ENCODE data around the gene LRMDA. TPM values are rescaled to one million over a fixed set of nuclear protein-coding genes. Genes with fewer than 3 reads are reported as not detected.
A peak's percentile ranks its signal among the peaks of the same experiment; 100 is the strongest.

LRMDA gene
- total and polyA plus RNA-seq, 4 donors = 12.1 to 40.8 (median 21.6) TPM

- no peak overlapping the region for H3K4me3 ChIP-seq
- no peak overlapping the region for H3K9ac ChIP-seq (ENCODE audit: insufficient read depth in 1 of 2, low read length in 2 of 2)
- ATAC-seq (ENCODE audit: insufficient read depth, low FRiP score) (no peak), DNase-seq (peak in 2 of 3 donors; percentile 50 to 72)
- 82 to 85% methylated on average over 12 of the region's 12 CpGs for WGBS, 2 donors
- H3K9me3 ChIP-seq (ENCODE audit: control insufficient read depth in 4 of 4, insufficient read depth in 3 of 4, low read length in 3 of 4) = no peaks in the 10 kb centered on the region
- H3K27ac ChIP-seq (ENCODE audit: low read depth in 1 of 2, low read length in 1 of 2) = no peak overlapping the region
- H3K27me3 ChIP-seq (ENCODE audit: control insufficient read depth in 3 of 3, insufficient read depth in 3 of 3, low read length in 2 of 3) = no peaks in the 10 kb centered on the region
- no peaks in the 10 kb centered on the region for H3K36me3 ChIP-seq (ENCODE audit: control insufficient read depth in 4 of 4, insufficient read depth in 4 of 4, low read length in 4 of 4)
- peaks cover 0 to 40% (median 0%) of the 10 kb centered on the region in 5 donors for H3K4me1 ChIP-seq (ENCODE audit: control insufficient read depth in 5 of 5, insufficient read depth in 5 of 5, low read length in 5 of 5)
- no peak for TF ChIP-seq CTCF (IDR thresholded peaks at IDR 0.05; ENCODE audit: control extremely low read depth, extremely low read depth)
These were observed 729.2 kb downstream of the LRMDA start for GRCh38 chr10:76160446-76161300.

DNA sequence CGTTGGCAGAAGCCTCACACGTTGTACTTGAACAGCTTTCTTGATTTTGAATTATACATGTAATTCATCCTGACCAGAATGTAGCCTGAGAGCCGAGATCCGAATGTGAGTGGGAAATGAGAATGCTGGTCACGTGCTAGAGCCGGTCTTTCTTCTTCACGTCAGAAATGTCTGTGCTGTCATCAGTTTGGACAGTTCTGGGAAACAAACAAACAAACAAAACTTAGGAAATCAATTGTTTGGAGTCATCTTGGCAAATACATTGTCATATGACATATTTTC lies 729.8 kb downstream of the LRMDA start:
- Histone ChIP-seq H3K9me3 (ENCODE audit: control insufficient read depth in 4 of 4, insufficient read depth in 3 of 4, low read length in 3 of 4) (no peaks in the 10 kb centered on the region), H3K9ac (ENCODE audit: insufficient read depth in 1 of 2, low read length in 2 of 2) (no peak overlapping the region), H3K27ac (ENCODE audit: low read depth in 1 of 2, low read length in 1 of 2) (no peak overlapping the region), H3K4me1 (ENCODE audit: control insufficient read depth in 5 of 5, insufficient read depth in 5 of 5, low read length in 5 of 5) (peaks cover 0 to 34% (median 0%) of the 10 kb centered on the region in 5 donors), H3K4me3 (no peak overlapping the region), H3K27me3 (ENCODE audit: control insufficient read depth in 3 of 3, insufficient read depth in 3 of 3, low read length in 2 of 3) (no peaks in the 10 kb centered on the region), H3K36me3 (ENCODE audit: control insufficient read depth in 4 of 4, insufficient read depth in 4 of 4, low read length in 4 of 4) (no peaks in the 10 kb centered on the region)
- 73 to 80% methylated on average over 7 of the region's 7 CpGs for WGBS, 2 donors
- ATAC-seq (ENCODE audit: insufficient read depth, low FRiP score) (no peak), DNase-seq (no peak)
- TF ChIP-seq CTCF (IDR thresholded peaks at IDR 0.05; ENCODE audit: control extremely low read depth, extremely low read depth) = no peak

- Histone ChIP-seq H3K27me3 (ENCODE audit: control insufficient read depth in 3 of 3, insufficient read depth in 3 of 3, low read length in 2 of 3) (no peaks in the 10 kb centered on the region), H3K4me3 (no peak overlapping the region), H3K9me3 (ENCODE audit: control insufficient read depth in 4 of 4, insufficient read depth in 3 of 4, low read length in 3 of 4) (no peaks in the 10 kb centered on the region), H3K4me1 (ENCODE audit: control insufficient read depth in 5 of 5, insufficient read depth in 5 of 5, low read length in 5 of 5) (peaks cover 0 to 3% (median 0%) of the 10 kb centered on the region in 5 donors), H3K27ac (ENCODE audit: low read depth in 1 of 2, low read length in 1 of 2) (no peak overlapping the region), H3K36me3 (ENCODE audit: control insufficient read depth in 4 of 4, insufficient read depth in 4 of 4, low read length in 4 of 4) (no peaks in the 10 kb centered on the region), H3K9ac (ENCODE audit: insufficient read depth in 1 of 2, low read length in 2 of 2) (no peak overlapping the region)
- TF ChIP-seq CTCF (IDR thresholded peaks at IDR 0.05; ENCODE audit: control extremely low read depth, extremely low read depth) = no peak
- ATAC-seq (ENCODE audit: insufficient read depth, low FRiP score) (no peak), DNase-seq (no peak)
- 90 to 97% methylated on average over 1 of the region's 1 CpG for WGBS, 2 donors
These were observed 737.0 kb downstream of the LRMDA start for GRCh38 chr10:76168437-76168836.

Measured in lung (tissue), 12 donors.